Stomach (tissue), 9 donors: ENCODE data around the gene SELENOO. TPM values are rescaled to one million over a fixed set of nuclear protein-coding genes. Genes with fewer than 3 reads are reported as not detected.

Experiments
- DNase-seq, 2 donors: peaks; one replicate each; pipeline versions ENCODE4 v3.0.0 to v3.0.0-alpha.2; 2013 to 2019
- H3K27ac ChIP-seq, 5 donors: fragments of 200-600 bp in 4 of 5; sonication (generic) in 4 of 5; one replicate each; pipeline ENCODE4 v1.5.1; 2013 to 2019; ENCODE audit warnings: mild to moderate bottlenecking in 1 of 5, moderate library complexity in 1 of 5
- H3K27me3 ChIP-seq, 3 donors: fragments of 200-600 bp; sonication (generic); one replicate each; pipeline ENCODE4 v1.5.1; 2017 to 2019; ENCODE audit warnings: mixed run types in 1 of 3
- H3K36me3 ChIP-seq, 4 donors: fragments of 200-600 bp; sonication (generic); 1 replicate in 3 of 4; 2 replicates in 1 of 4; pipeline ENCODE4 v1.5.1; 2016 to 2019
- H3K4me1 ChIP-seq, 4 donors: fragments of 200-600 bp; sonication (generic); one replicate each; pipeline ENCODE4 v1.5.1; 2016 to 2019
- H3K4me3 ChIP-seq, 4 donors: fragments of 200-600 bp; sonication (generic) in 3 of 4; one replicate each; pipeline ENCODE4 v1.5.1; 2016 to 2019; ENCODE audit warnings: mild to moderate bottlenecking in 1 of 4
- H3K9me3 ChIP-seq, 4 donors: fragments of 200-600 bp; sonication (generic); one replicate each; pipeline ENCODE4 v1.5.1; 2016 to 2019
- EP300 ChIP-seq: sonication (generic); formaldehyde crosslinking; IDR thresholded peaks from one replicate; pipeline ENCODE4 v1.6.1; 2017; ENCODE audit warnings: antibody characterized with exemption
- POLR2A ChIP-seq, 4 donors: fragments of 450-650 bp; IDR thresholded peaks; one replicate each; pipeline ENCODE4 v1.6.1; 2016; ENCODE audit warnings: antibody characterized with exemption in 4 of 4, control low read depth in 2 of 4, mild to moderate bottlenecking in 1 of 4, moderate library complexity in 1 of 4
- POLR2AphosphoS5 ChIP-seq, 3 donors: sonication (generic); formaldehyde crosslinking; IDR thresholded peaks; one replicate each; pipeline ENCODE4 v1.6.1; 2016; ENCODE audit warnings: antibody characterized with exemption in 3 of 3
- WGBS, 5 donors: extraction: QIAGEN DNeasy Blood & Tissue Kit in 3 of 5; methylation state at CpG; one replicate each; pipeline versions ENCODE4 v1.1.5 to v1.1.7; 2013 to 2018; 5-methylcytosine and 5-hydroxymethylcytosine counted together
- intact Hi-C: fragments of 100-400 bp; cut with DNase I; formaldehyde crosslinking; loops from one replicate; pipeline ENCODE4 v1.15.1; 2023; ENCODE audit warnings: low total_unique reads
- polyA plus RNA-seq, 3 donors: library from polyadenylated mRNA; stranded (reverse); fragments of 200-250 nt; gene quantifications; one replicate each; pipeline ENCODE4 v1.2.3, GENCODE V29; 2013
- total RNA-seq, 5 donors: library from RNA; depleted of rRNA; stranded (reverse); fragments of >200 nt; gene quantifications; one replicate each; pipeline versions ENCODE4 v1.1.0 to v1.2.3, GENCODE V29; 2014 to 2016
- TF ChIP-seq, protein P1 (sequence below), 7 experiments: fragments of 450-650 bp in 4 of 7; fragments of 200-600 bp in 3 of 7; sonication (generic) in 3 of 7; IDR thresholded peaks; one replicate each; pipeline ENCODE4 v1.5.1; 2016 to 2019; ENCODE audit warnings: antibody characterized with exemption in 7 of 7, control low read depth in 2 of 7, mild to moderate bottlenecking in 1 of 7
- donor health status: healthy with polysubstance abuse.
- donor health status: Bipolar disorder and iron deficiency.
- donor health status: healthy.

The SELENOO gene
- total and polyA plus RNA-seq, 8 donors: 10.1 to 185 (median 35.3) TPM

DNA sequence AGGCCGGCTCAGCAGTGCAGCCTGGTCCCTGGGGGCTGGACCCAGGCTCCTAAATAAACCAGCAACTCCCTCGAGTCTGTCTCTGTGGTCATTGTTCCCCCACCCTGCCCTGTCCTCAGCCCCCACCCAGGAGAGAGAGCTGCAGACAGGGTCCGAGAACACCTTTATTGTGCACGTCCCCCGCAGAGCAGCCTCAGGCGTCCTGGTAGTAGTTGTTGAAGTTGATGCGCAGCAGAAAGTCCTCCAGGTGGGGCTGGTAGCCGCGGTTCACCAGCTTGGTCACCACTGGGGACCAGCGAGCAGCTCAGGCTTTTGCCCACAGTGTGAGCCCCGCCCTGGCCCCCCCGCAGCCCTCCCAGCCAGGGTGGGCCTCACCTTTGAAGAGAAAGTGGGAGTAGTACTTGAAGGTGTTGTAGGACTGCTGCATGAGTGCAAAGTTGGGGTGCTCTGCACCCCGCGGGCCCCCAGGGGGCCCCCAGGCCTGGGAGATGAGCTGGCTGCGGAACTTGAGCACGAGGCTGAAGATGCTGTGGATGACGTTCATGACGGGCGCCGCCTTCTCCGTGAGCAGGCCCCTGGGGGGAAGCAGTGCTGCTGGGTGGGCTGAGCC is 16.8 kb downstream of the SELENOO start:
- H3K4me1 ChIP-seq: peaks cover 5 to 26% (median 10%) of the 10 kb centered on the region in 4 donors
- H3K4me3 ChIP-seq: no peak overlapping the region
- H3K27ac ChIP-seq: no peak overlapping the region
- no peak for DNase-seq
- TF ChIP-seq POLR2A (IDR thresholded peaks at IDR 0.05) (no peak), POLR2AphosphoS5 (IDR thresholded peaks at IDR 0.05) (no peak)
- peaks cover 0 to 2% (median 0%) of the 10 kb centered on the region in 4 donors for H3K9me3 ChIP-seq
- H3K27me3 ChIP-seq: no peaks in the 10 kb centered on the region
- intact Hi-C loops: no loop called here
- peaks cover 73 to 98% (median 95%) of the 10 kb centered on the region in 4 donors for H3K36me3 ChIP-seq
- WGBS, 5 donors: 84 to 90% (median 85%) methylated on average over 17 to 21 of the region's 21 CpGs

DNA sequence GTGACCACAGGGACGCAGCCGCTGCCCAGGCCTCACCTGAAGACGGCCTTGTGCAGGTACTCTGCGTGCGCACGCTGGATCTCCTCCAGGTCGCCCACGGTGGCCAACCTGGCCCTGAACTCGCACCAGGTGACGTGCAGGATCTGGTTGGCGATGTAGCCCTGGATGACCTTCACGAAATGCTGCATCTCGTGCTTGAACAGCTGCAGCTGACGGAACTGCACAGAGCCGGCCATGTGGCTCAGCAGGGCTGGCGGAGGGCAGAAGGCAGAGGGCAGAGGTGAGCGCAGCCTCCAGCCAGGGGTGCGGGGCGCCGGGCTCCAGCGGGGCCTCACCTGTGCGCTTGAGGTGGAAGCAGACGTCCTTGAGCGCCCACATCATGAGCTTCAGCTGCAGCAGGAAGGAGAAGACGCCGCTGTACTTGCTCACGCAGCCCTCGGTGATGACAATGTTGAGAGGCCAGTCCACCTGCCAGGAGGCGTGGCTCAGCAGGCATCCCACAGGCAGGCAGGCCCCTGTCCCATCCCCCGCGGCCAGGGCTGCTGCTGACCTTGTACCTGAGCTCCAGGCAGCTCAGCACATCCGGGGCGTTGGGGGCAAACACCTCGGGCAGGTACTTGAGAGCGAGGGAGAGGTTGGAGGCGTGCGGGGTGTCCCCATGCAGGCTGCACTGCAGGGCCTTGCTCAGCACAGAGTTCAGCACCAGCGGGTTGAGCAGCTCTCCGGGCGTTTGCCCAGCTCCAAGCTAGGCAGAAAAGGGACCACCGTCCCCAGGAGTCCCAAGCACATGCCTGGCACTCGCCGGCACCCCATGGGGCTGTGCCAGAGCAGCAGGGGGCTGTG is 17.6 kb downstream of the SELENOO start:
- WGBS, 5 donors: 78 to 86% (median 81%) methylated on average over 16 to 43 of the region's 43 CpGs
- intact Hi-C loops: no loop called here

DNA sequence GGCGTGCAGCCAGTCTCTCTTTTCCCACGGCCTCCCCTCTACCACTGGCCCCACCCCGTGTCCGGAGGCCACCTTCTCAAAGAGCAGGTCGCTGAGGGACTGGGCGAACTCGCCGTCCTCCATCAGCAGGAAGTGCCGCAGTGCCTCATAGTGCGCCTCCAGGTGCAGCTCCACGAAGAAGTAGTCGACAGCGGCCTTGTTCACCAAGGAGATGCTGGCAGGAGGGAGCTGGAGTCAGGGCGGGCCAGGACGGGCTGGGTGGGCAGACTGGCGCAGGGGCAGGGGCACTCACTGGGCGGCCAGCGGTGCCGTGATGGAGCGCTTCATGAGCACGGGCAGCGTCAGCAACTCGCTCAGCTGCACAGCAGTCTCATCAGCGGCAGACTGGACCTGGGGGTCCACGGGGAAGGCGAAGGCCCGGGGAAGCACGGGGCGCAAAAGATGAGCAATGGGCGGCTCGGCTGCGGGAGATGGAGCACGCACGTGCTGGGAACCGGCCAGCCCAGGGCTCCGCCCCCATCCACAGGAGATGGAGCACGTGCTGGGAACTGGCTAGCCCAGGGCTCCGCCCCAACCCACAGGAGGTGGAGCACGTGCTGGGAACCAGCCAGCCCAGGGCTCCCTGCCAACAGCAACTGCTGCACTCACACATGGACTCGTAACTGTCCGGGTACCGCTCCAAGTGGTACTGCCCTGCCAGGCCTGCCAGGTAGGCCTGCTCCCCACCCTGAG is 18.4 kb downstream of the SELENOO start:
- Histone ChIP-seq H3K9me3 (no peaks in the 10 kb centered on the region), H3K4me3 (no peak overlapping the region), H3K36me3 (peaks cover 75 to 98% (median 95%) of the 10 kb centered on the region in 4 donors), H3K27me3 (no peaks in the 10 kb centered on the region), H3K27ac (peak overlapping the region in 1 of 5 donors; percentile 18), H3K4me1 (peaks cover 5 to 21% (median 10%) of the 10 kb centered on the region in 4 donors)
- intact Hi-C loops: no loop called here
- peak; percentile 92 to 98 for DNase-seq
- TF ChIP-seq EP300 (no peak), POLR2AphosphoS5 (IDR thresholded peaks at IDR 0.05) (peak in 2 of 3 donors; percentile 32 to 88)
- WGBS, 5 donors: 55 to 71% (median 65%) methylated on average over 29 to 42 of the region's 42 CpGs

More for the DNA sequence above, 17.6 kb downstream of the SELENOO start:
- peaks cover 0 to 2% (median 0%) of the 10 kb centered on the region in 4 donors for H3K9me3 ChIP-seq
- DNase-seq: peak in 1 of 2 donors; percentile 37
- H3K27ac ChIP-seq: no peak overlapping the region
- TF ChIP-seq EP300: no peak
- TF ChIP-seq POLR2AphosphoS5 (IDR thresholded peaks at IDR 0.05): no peak
- TF ChIP-seq POLR2A (IDR thresholded peaks at IDR 0.05): no peak
- TF ChIP-seq, protein P1, sequence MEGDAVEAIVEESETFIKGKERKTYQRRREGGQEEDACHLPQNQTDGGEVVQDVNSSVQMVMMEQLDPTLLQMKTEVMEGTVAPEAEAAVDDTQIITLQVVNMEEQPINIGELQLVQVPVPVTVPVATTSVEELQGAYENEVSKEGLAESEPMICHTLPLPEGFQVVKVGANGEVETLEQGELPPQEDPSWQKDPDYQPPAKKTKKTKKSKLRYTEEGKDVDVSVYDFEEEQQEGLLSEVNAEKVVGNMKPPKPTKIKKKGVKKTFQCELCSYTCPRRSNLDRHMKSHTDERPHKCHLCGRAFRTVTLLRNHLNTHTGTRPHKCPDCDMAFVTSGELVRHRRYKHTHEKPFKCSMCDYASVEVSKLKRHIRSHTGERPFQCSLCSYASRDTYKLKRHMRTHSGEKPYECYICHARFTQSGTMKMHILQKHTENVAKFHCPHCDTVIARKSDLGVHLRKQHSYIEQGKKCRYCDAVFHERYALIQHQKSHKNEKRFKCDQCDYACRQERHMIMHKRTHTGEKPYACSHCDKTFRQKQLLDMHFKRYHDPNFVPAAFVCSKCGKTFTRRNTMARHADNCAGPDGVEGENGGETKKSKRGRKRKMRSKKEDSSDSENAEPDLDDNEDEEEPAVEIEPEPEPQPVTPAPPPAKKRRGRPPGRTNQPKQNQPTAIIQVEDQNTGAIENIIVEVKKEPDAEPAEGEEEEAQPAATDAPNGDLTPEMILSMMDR (IDR thresholded peaks at IDR 0.05): no peak
- H3K36me3 ChIP-seq: peaks cover 74 to 98% (median 95%) of the 10 kb centered on the region in 4 donors
- H3K4me3 ChIP-seq: no peak overlapping the region
- peaks cover 5 to 26% (median 10%) of the 10 kb centered on the region in 4 donors for H3K4me1 ChIP-seq
- H3K27me3 ChIP-seq: no peaks in the 10 kb centered on the region

DNA sequence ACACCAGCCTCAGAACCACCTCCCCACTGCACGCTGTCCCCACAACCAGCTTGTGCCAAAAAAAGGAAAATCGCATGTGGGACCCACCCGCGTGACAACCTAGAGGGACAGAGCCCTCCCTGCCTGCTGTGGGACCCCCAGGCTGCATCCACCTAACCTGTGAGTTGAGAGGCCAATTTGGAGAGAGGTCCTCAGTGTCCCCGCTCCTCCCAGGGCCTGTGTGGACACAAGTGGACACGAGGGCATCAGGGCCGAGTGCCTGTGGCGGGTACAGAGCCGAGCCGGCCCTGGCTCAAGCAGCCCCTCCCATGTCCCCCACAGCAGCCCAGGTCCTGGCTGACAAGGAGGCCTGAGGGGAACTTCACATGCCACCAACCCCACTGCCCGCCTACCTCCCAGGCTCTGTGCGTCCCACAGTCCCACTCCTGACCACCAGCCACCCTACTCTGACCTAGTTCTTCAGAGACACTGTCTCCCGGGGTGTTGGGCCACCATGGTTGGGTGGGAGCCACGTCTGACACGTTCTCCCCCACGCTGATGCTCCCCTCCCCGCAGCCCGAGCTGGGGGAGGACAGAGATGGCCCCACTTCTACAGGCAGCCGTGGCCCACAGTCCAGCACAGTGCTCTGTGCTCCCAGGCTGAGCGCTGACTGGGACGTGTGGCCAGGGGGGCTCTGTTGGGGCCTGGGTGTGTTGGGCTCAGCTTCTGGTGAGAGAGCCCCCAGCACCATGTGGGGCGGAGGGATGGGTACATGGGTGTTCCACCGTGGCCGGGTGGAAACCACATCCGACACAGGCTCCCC is 19.2 kb downstream of the SELENOO start:
- Histone ChIP-seq H3K9me3 (no peaks in the 10 kb centered on the region), H3K4me1 (peaks cover 5 to 19% (median 10%) of the 10 kb centered on the region in 4 donors), H3K27me3 (no peaks in the 10 kb centered on the region), H3K36me3 (peaks cover 81 to 98% (median 95%) of the 10 kb centered on the region in 4 donors), H3K27ac (peak overlapping the region in 1 of 5 donors; percentile 18), H3K4me3 (no peak overlapping the region)
- no peak for DNase-seq
- WGBS, 5 donors: 75 to 90% (median 79%) methylated on average over 18 to 25 of the region's 25 CpGs
- TF ChIP-seq EP300: no peak
- TF ChIP-seq, protein P1 (IDR thresholded peaks at IDR 0.05): no peak
- TF ChIP-seq POLR2A (IDR thresholded peaks at IDR 0.05): no peak
- no peak for TF ChIP-seq POLR2AphosphoS5 (IDR thresholded peaks at IDR 0.05)
- intact Hi-C loops: no loop called here
